ENCODE data around the gene DPF3. TPM values are rescaled to one million over a fixed set of nuclear protein-coding genes. Genes with fewer than 3 reads are reported as not detected.

DPF3 gene
- total RNA-seq, 1 donor from 2014 or later, result 1.1 TPM

DNA sequence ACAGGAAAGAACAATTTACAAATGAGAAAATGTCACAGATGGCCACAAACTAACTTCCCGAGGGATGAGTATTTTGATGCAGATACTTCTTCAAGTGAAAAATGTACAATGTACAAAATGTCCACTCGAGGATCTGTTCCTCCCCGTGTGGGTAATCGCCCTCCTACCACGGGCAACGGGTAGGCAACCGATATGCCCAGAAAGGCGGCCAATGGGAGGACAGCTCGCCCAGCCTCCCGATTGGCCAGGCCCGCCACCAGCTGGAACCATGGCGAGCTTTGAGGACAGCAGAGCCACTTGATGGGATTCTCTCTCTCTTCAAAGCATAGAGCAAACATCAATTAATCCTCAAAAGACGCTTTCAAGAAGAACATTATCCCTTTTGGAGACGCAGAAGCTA lies 42.3 kb downstream of the DPF3 start:
- TF ChIP-seq, protein P1, sequence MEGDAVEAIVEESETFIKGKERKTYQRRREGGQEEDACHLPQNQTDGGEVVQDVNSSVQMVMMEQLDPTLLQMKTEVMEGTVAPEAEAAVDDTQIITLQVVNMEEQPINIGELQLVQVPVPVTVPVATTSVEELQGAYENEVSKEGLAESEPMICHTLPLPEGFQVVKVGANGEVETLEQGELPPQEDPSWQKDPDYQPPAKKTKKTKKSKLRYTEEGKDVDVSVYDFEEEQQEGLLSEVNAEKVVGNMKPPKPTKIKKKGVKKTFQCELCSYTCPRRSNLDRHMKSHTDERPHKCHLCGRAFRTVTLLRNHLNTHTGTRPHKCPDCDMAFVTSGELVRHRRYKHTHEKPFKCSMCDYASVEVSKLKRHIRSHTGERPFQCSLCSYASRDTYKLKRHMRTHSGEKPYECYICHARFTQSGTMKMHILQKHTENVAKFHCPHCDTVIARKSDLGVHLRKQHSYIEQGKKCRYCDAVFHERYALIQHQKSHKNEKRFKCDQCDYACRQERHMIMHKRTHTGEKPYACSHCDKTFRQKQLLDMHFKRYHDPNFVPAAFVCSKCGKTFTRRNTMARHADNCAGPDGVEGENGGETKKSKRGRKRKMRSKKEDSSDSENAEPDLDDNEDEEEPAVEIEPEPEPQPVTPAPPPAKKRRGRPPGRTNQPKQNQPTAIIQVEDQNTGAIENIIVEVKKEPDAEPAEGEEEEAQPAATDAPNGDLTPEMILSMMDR (IDR thresholded peaks at IDR 0.05), result no peak
- Mint-ChIP-seq H3K27me3 (ENCODE audit: low read depth) (no peaks in the 10 kb centered on the region), H3K4me3 (ENCODE audit: unreplicated experiment) (no peak overlapping the region), H3K4me1 (ENCODE audit: low read depth) (peaks cover 4% of the 10 kb centered on the region), H3K36me3 (ENCODE audit: low read depth) (no peaks in the 10 kb centered on the region), H3K27ac (ENCODE audit: unreplicated experiment) (no peak overlapping the region), H3K9me3 (ENCODE audit: low read depth) (no peaks in the 10 kb centered on the region)
- no peak for DNase-seq (ENCODE audit: low spot score)

- Mint-ChIP-seq H3K27ac (ENCODE audit: unreplicated experiment) (no peak overlapping the region), H3K36me3 (ENCODE audit: low read depth) (no peaks in the 10 kb centered on the region), H3K9me3 (ENCODE audit: low read depth) (no peaks in the 10 kb centered on the region), H3K4me3 (ENCODE audit: unreplicated experiment) (no peak overlapping the region), H3K27me3 (ENCODE audit: low read depth) (no peaks in the 10 kb centered on the region), H3K4me1 (ENCODE audit: low read depth) (no peaks in the 10 kb centered on the region)
- TF ChIP-seq, protein P1 (IDR thresholded peaks at IDR 0.05), result no peak
- no peak for DNase-seq (ENCODE audit: low spot score)
These were observed 43.5 kb downstream of the DPF3 start for GRCh38 chr14:72850360-72850759.

- Mint-ChIP-seq H3K36me3 (ENCODE audit: low read depth) (no peaks in the 10 kb centered on the region), H3K4me1 (ENCODE audit: low read depth) (no peaks in the 10 kb centered on the region), H3K27ac (ENCODE audit: unreplicated experiment) (no peak overlapping the region), H3K9me3 (ENCODE audit: low read depth) (no peaks in the 10 kb centered on the region), H3K27me3 (ENCODE audit: low read depth) (no peaks in the 10 kb centered on the region), H3K4me3 (ENCODE audit: unreplicated experiment) (no peak overlapping the region)
- TF ChIP-seq, protein P1 (IDR thresholded peaks at IDR 0.05), result no peak
- no peak for DNase-seq (ENCODE audit: low spot score)
These were observed 44.7 kb downstream of the DPF3 start for GRCh38 chr14:72849222-72849621.

DNA sequence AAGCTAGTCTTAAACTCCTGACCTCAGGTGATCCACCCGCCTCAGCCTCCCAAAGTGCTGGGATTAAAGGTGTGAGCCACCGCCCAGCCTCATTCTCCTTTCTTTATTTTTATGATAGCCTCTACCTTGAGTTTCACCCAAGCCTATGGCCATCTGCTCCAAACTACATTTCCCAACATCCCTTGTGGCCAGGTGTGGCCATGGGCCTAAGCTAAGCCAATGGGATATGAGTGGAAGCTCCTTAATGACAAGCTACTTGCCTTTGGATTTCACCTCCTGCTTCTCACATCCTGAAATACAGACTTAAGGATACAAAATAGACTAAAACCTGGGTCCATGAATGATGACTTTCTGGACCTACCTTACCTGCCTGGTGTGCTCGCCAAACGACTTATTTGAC lies 46.2 kb downstream of the DPF3 start:
- DNase-seq (ENCODE audit: low spot score), result no peak
- Mint-ChIP-seq H3K27me3 (ENCODE audit: low read depth) (no peaks in the 10 kb centered on the region), H3K9me3 (ENCODE audit: low read depth) (no peaks in the 10 kb centered on the region), H3K27ac (ENCODE audit: unreplicated experiment) (no peak overlapping the region), H3K4me1 (ENCODE audit: low read depth) (no peaks in the 10 kb centered on the region), H3K4me3 (ENCODE audit: unreplicated experiment) (no peak overlapping the region), H3K36me3 (ENCODE audit: low read depth) (no peaks in the 10 kb centered on the region)
- TF ChIP-seq, protein P1 (IDR thresholded peaks at IDR 0.05), result no peak

DNA sequence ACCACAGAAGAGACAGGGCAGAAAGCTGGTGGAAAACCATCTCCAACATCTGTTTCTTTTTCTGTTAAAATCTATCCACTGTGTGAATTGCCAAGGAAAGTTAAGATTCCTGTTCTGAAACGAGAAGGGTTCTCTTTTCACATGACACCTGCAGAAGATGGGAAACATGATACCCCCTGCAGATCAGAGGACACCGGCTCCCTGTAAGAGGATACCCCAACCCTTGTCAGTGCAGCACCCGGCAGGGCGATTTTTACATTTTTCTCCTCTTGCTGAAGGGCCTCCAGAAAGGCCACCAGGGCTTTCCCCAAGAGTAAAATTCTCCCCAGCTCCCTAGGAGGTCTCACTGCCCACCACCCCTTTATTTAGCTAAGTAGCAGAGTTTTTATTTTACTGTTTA lies 48.2 kb downstream of the DPF3 start:
- H3K4me1 Mint-ChIP-seq (ENCODE audit: low read depth), result no peaks in the 10 kb centered on the region
- TF ChIP-seq, protein P1 (IDR thresholded peaks at IDR 0.05), result no peak
- no peak for DNase-seq (ENCODE audit: low spot score)

More for the DNA sequence above, 48.2 kb downstream of the DPF3 start:
- H3K4me3 Mint-ChIP-seq (ENCODE audit: unreplicated experiment), result no peak overlapping the region
- no peaks in the 10 kb centered on the region for H3K9me3 Mint-ChIP-seq (ENCODE audit: low read depth)
- H3K36me3 Mint-ChIP-seq (ENCODE audit: low read depth), result no peaks in the 10 kb centered on the region
- H3K27me3 Mint-ChIP-seq (ENCODE audit: low read depth), result no peaks in the 10 kb centered on the region
- H3K27ac Mint-ChIP-seq (ENCODE audit: unreplicated experiment), result no peak overlapping the region
